Spinal cord (tissue), 10 donors: Measurements from ENCODE around the gene MYL4. TPM values are rescaled to one million over a fixed set of nuclear protein-coding genes. Genes with fewer than 3 reads are reported as not detected.
"Not testable (repeated sequence)": the region's sequence is repeated elsewhere in the genome, so short reads cannot be mapped to it uniquely, and the experiment has no call there.

Experiments
- DNase-seq, 6 donors: peaks; one replicate each; pipeline versions ENCODE4 v3.0.0 to v3.0.0-alpha.2; 2013 to 2015; ENCODE audit warnings: low spot score in 6 of 6, low read depth in 4 of 6
- H3K27ac ChIP-seq: one replicate; pipeline ENCODE4 v1.5.1; 2013; ENCODE audit warnings: low read depth, low read length, control low read depth
- H3K27me3 ChIP-seq: one replicate; pipeline ENCODE4 v1.6.1; 2013; ENCODE audit warnings: low read length; ENCODE audit not compliant: control insufficient read depth, insufficient read depth
- H3K36me3 ChIP-seq: one replicate; pipeline ENCODE4 v1.6.1; 2013; ENCODE audit warnings: low read length; ENCODE audit not compliant: control insufficient read depth, insufficient read depth
- H3K4me1 ChIP-seq: one replicate; pipeline ENCODE4 v1.6.1; 2013; ENCODE audit warnings: low read length; ENCODE audit not compliant: control insufficient read depth, insufficient read depth
- H3K4me3 ChIP-seq: one replicate; pipeline ENCODE4 v1.5.1; 2013; ENCODE audit warnings: low read depth, low read length, control low read depth
- H3K9me3 ChIP-seq: one replicate; pipeline ENCODE4 v1.6.1; 2013; ENCODE audit warnings: low read length; ENCODE audit not compliant: control insufficient read depth, insufficient read depth
- WGBS: methylation state at CpG from one replicate; pipeline ENCODE4 v1.1.5; 2013; ENCODE audit warnings: missing lambda C conversion rate; ENCODE audit not compliant: insufficient coverage; 5-methylcytosine and 5-hydroxymethylcytosine counted together
- polyA plus RNA-seq, 2 donors: library from polyadenylated mRNA; unstranded; fragments of 120-200 nt; gene quantifications; one replicate each; pipeline ENCODE4 v1.2.1, GENCODE V29; 2013; ENCODE audit not compliant: insufficient read length in 2 of 2
- total RNA-seq, 2 donors: library from RNA; depleted of rRNA in 1 of 2; stranded (reverse); fragments of 120-200 nt in 1 of 2; fragments of >200 nt in 1 of 2; gene quantifications; one replicate each; pipeline versions ENCODE4 v1.2.3 to v1.2.4, GENCODE V29; 2013 to 2014
- donor health status: healthy.

MYL4 gene
- total and polyA plus RNA-seq, 4 donors, result 1.5 to 12.5 (median 4.7) TPM

DNA sequence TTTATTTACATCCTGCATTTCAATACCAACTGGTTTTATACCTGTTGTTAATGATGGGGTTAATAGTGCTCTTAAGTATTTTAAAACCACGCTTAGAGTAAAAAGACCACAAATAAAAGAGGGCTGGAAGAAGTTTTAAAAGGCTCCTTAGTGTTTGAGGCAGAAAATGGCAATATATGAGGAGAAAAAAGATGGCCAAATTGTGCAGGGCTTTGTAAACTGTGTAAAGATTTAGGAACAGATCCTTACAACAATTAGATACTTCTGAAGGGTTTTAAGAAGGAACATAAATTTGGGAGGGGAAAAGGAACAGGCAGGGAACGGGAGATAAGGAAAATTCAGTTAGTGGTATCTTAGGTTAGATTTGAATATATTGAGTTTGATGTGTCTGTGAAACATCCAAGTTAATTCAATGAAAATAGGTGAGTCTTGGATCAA, 32.7 kb upstream of the MYL4 start:
- 67% methylated on average over 1 of the region's 2 CpGs for WGBS
- H3K27ac ChIP-seq, result no peak overlapping the region

DNA sequence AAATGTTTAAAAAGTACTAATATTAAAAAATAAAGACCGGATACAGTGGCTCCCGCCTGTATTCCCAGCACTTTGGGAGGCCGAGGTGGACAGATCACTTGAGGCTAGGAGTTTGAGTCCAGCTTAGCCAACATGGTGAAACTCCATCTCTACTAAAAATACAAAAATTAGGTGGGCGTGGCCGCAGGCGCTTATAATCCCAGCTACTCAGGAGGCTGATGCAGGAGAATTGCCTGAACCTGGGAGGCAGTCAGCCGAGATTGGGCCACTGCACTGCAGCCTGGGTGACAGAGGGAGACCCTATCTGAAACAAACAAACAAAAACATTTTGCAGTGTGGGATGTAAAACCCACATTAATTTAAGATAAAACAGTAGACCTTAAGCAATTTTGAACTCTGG, 31.9 kb upstream of the MYL4 start:
- H3K4me3 ChIP-seq, result no peak overlapping the region
- no peaks in the 10 kb centered on the region for H3K9me3 ChIP-seq
- no peaks in the 10 kb centered on the region for H3K4me1 ChIP-seq
- H3K27ac ChIP-seq, result no peak overlapping the region
- H3K36me3 ChIP-seq, result peaks cover 12% of the 10 kb centered on the region
- 100% methylated on average over 4 of the region's 7 CpGs for WGBS
- no peak for DNase-seq
- no peaks in the 10 kb centered on the region for H3K27me3 ChIP-seq

More for the DNA sequence above, 32.7 kb upstream of the MYL4 start:
- H3K9me3 ChIP-seq, result no peaks in the 10 kb centered on the region
- no peaks in the 10 kb centered on the region for H3K4me1 ChIP-seq
- no peaks in the 10 kb centered on the region for H3K27me3 ChIP-seq
- peaks cover 12% of the 10 kb centered on the region for H3K36me3 ChIP-seq
- H3K4me3 ChIP-seq, result no peak overlapping the region
- no peak for DNase-seq

DNA sequence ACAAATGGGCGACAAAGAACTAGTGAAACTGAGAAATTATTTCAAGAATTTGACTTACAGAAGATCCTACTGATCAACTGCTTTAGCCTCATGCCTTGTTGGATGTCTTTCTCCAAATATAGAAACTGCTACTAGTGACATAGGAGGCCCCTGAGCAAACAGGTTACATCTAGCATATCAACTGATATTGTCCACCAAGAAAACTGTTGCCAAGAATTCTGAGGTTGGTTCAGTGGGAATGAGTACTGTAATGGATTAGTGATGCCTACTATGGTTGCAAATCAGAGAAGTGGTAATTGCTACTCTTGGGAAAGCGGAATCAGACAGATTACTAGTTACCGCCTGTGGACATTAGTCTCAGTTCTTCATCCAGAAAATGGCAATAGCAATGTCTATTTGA, 30.0 kb upstream of the MYL4 start:
- WGBS, result no CpG with 5 or more reads among the region's 3 CpGs
- Histone ChIP-seq H3K4me3 (no peak overlapping the region), H3K36me3 (peaks cover 8% of the 10 kb centered on the region), H3K4me1 (no peaks in the 10 kb centered on the region), H3K27ac (no peak overlapping the region), H3K27me3 (no peaks in the 10 kb centered on the region), H3K9me3 (no peaks in the 10 kb centered on the region)
- no peak for DNase-seq

DNA sequence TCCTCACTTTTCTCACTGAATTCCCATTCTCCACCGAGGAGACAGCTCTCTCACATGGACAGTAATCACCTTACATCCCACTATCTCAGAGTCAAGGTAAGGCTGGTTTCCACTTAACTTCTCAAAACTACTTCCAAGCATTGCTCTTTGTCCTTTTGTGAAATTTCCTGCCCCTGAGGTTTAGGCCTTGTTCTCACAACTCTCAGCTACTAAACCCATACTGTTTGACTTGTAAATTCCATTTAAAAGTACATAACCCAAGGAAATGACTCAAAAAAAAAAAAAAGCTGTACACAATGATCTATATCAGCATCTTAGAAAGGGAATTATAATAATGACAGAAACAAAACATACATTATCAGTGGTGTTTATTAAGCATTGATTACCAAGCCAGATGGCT, 28.8 kb upstream of the MYL4 start:
- peaks cover 6% of the 10 kb centered on the region for H3K36me3 ChIP-seq
- WGBS, result 77% methylated on average over 1 of the region's 1 CpG
- H3K4me1 ChIP-seq, result no peaks in the 10 kb centered on the region
- no peaks in the 10 kb centered on the region for H3K27me3 ChIP-seq
- H3K27ac ChIP-seq, result no peak overlapping the region
- DNase-seq, result no peak
- no peaks in the 10 kb centered on the region for H3K9me3 ChIP-seq
- no peak overlapping the region for H3K4me3 ChIP-seq

DNA sequence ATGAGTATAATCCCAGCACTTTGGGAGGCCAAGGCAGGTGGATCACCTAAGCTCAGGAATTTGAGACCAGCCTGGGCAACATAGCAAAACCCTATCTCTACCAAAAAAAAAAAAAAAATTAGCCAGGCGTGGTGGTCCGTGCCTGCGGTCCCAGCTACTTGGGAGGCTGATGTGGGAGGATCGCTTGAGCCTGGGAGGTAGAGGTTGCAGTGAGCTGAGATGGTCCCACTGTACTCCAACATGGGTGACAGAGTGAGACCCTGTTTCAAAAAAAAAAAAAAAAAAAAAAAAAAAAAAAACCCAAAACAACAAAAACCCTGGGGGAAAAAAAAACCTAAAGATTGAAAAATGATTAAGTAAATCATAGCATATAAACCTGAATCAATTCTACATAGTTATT, 28.2 kb upstream of the MYL4 start:
- H3K27ac ChIP-seq, H3K4me1 ChIP-seq, H3K27me3 ChIP-seq, H3K9me3 ChIP-seq, H3K36me3 ChIP-seq, DNase-seq, H3K4me3 ChIP-seq: not testable (repeated sequence)
- WGBS, result no CpG with 5 or more reads among the region's 4 CpGs

DNA sequence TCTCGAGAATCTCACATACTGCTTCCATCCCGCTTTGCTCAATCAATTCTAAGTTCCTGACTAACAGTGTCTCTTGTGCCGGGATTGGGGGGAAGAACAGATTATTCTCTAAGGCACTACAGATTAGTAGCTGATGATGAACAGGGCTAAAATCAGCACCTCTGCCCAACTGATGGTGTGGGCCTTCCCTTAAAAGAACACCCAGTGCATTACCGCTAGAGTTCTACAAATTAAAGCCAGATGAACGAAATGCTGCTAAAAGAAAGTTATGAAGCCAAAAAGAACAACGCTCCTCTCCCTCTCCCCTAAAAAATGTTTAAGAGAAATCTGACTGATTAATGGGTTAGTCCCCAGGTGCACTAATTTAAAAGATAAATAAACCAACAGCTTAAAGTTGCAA, 24.5 kb upstream of the MYL4 start:
- H3K9me3 ChIP-seq, result no peaks in the 10 kb centered on the region
- peak in 1 of 6 donors; percentile 14 for DNase-seq
- H3K36me3 ChIP-seq, result peaks cover 4% of the 10 kb centered on the region
- no peaks in the 10 kb centered on the region for H3K27me3 ChIP-seq
- WGBS, result 38% methylated on average over 1 of the region's 6 CpGs
- H3K4me3 ChIP-seq, result no peak overlapping the region
- H3K4me1 ChIP-seq, result peaks cover 8% of the 10 kb centered on the region
- peak overlapping the region; percentile 25 for H3K27ac ChIP-seq

DNA sequence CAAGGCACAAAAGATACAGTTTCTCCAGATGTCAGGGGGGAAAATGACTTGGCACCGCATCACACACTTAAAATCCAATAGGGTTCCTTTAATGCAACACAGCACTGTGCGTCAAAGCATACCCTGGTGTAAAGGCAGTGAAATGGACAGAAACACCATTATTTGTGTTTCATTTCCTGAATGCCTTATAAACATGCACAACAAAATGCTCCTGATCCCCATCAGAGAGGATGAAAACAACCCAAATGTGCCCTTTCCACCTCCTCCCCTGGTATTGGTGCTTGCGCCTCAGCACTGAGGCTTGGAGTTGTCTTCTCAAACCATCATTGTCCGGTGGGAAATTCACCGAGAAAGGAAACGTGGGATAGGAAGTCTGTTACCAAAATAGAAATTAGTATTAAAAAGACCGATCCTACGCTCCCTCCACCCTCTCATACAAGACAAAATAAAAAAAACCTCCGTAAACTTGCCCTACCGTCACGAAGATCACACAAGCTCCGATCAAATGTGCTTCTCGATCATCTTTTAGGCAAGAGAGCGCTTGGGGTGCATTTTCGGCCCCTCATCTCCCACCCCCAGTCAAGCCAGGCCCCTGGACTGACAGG, 20.8 kb upstream of the MYL4 start:
- Histone ChIP-seq H3K4me1 (peaks cover 8% of the 10 kb centered on the region), H3K9me3 (no peaks in the 10 kb centered on the region), H3K36me3 (no peaks in the 10 kb centered on the region), H3K27me3 (no peaks in the 10 kb centered on the region), H3K4me3 (peak overlapping the region; percentile 78), H3K27ac (peak overlapping the region; percentile 99)
- WGBS, result 2% methylated on average over 9 of the region's 15 CpGs
- peak in 3 of 6 donors; percentile 11 to 50 (median 45) for DNase-seq

DNA sequence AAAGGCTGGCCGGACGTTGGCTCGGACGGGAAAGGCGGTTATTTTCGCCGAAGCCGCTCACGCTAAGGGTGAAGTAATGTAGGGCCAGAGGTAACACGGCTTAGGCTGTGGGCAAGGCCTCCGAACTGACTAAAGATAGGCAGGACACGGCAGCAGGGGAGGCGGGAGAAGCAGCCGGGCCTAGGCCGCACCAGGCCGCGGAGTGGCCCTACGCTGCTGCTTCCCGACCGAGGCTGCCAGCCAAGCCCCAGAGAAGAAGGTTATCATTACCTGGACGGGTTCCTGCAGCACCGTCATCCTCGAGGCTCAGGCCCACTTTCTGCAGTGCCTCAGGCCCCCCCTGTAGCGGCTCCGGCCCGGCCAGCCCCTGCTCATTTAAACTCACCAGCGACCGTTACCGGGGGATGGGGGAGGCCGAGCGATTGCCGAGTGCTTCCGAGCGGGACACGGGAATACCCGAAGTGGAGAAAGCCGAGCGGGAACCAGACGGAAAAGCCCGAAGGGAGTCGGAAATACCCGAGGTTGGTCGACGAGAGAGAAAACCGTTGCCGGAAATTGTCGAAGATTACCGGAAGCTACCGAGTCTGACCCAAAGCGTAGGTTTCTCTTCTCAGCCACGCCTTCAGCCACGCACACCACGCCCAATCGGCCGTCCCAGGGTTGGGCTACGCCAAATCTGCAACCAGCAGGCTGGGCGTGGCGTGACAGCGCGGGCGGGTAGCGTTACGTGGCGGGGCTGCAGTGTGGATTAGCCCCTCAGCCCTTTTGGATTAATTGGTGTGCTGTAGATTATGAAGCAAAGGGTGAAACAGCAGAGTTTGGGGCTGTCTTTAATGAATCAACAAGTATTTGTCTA, 20.0 kb upstream of the MYL4 start, which contains the start of gene CDC27:
TSS of gene CDC27 (minus strand) at position 420 of the 856 bp plus-strand sequence. CDS start at position 297, 123 bp downstream.
- WGBS, result under 1% methylated on average over 64 of the region's 64 CpGs
- H3K4me1 ChIP-seq, result peaks cover 8% of the 10 kb centered on the region
- DNase-seq, result peak; percentile 99 to 100 (median 100)
- H3K36me3 ChIP-seq, result no peaks in the 10 kb centered on the region
- H3K9me3 ChIP-seq, result no peaks in the 10 kb centered on the region
- no peaks in the 10 kb centered on the region for H3K27me3 ChIP-seq
- peak within 1 kb of the TSS; percentile 78 for H3K4me3 ChIP-seq
- peak within 1 kb of the TSS; percentile 99 for H3K27ac ChIP-seq

DNA sequence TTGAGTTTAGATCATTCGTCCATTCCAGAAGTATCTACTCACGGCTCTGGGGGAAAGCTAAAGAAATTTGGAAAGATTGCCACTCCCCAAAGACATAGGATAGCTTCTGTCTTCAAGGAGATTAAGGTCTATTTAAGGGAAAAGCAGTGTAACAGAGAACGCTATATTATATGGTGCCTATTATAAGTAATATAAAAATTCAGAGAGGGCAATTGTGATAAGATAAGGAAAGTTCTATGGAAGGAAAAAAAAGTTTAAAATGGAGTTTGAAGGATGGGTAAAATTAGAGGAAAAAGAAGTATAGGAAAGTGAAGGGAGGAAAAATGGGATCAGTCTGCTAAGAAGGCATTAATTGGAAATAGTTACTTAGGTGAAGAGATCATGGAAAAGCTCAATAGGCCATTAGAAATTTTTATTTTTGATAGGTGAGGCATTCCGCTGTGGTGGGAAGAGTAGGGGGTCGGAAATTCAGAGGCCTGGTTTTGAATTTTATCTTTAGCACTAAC, 19.4 kb upstream of the MYL4 start:
- H3K27ac ChIP-seq, result peak overlapping the region; percentile 75

More for the DNA sequence above, 19.4 kb upstream of the MYL4 start:
- no peaks in the 10 kb centered on the region for H3K27me3 ChIP-seq
- peaks cover 8% of the 10 kb centered on the region for H3K4me1 ChIP-seq
- WGBS, result 60% methylated on average over 1 of the region's 5 CpGs
- no peak for DNase-seq
- no peaks in the 10 kb centered on the region for H3K9me3 ChIP-seq
- peak overlapping the region; percentile 78 for H3K4me3 ChIP-seq
- H3K36me3 ChIP-seq, result no peaks in the 10 kb centered on the region
